Measurements from ENCODE around the gene MANEAL.

The MANEAL gene

DNA sequence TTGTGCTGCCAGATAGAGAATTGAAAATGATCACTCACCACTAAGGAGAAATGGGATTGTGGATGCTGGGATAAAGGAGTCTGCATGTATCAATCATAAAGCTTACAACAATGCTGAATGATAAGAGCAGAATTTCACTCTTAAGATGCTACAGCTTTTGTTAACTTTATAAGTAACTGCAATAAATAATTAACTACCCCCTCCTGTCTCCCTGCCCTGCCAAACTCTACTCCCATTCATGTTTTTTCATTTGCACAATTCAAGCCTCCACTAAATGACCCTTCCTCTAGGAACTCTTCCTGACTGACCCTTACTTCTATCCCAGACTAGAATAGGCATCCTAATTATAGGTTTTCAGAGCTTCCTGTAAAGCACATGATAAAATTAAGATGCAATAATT, 50.9 kb downstream of the MANEAL start:
- no peak for TF ChIP-seq GABPA (IDR thresholded peaks at IDR 0.05; ENCODE audit: low read depth)
- TF ChIP-seq REST (IDR thresholded peaks at IDR 0.05; ENCODE audit: insufficient replicate concordance, low read depth) = no peak
- no peak for TF ChIP-seq POLR2AphosphoS5 (IDR thresholded peaks at IDR 0.05; ENCODE audit: low read depth)
- TF ChIP-seq CTCF (IDR thresholded peaks at IDR 0.05; ENCODE audit: insufficient read depth, low read length) = no peak
- no peak for TF ChIP-seq SPI1 (IDR thresholded peaks at IDR 0.05; ENCODE audit: borderline replicate concordance, low read depth)
- Histone ChIP-seq H3K27ac (replicated peaks) (peak overlapping the region; percentile 86), H3K4me3 (replicated peaks; ENCODE audit: insufficient read depth, low read length) (no peak overlapping the region), H3K27me3 (ENCODE audit: insufficient read depth, poor library complexity, severe bottlenecking) (no peaks in the 10 kb centered on the region)
- DNase-seq (ENCODE audit: low read depth in 1 of 2, low spot score in 1 of 2) = no peak

- no peak for TF ChIP-seq SPI1 (IDR thresholded peaks at IDR 0.05; ENCODE audit: borderline replicate concordance, low read depth)
- no peak for TF ChIP-seq GABPA (IDR thresholded peaks at IDR 0.05; ENCODE audit: low read depth)
- TF ChIP-seq REST (IDR thresholded peaks at IDR 0.05; ENCODE audit: insufficient replicate concordance, low read depth) = no peak
- no peak for TF ChIP-seq POLR2AphosphoS5 (IDR thresholded peaks at IDR 0.05; ENCODE audit: low read depth)
- no peak for TF ChIP-seq CTCF (IDR thresholded peaks at IDR 0.05; ENCODE audit: insufficient read depth, low read length)
- Histone ChIP-seq H3K27me3 (ENCODE audit: insufficient read depth, poor library complexity, severe bottlenecking) (no peaks in the 10 kb centered on the region), H3K4me3 (replicated peaks; ENCODE audit: insufficient read depth, low read length) (no peak overlapping the region), H3K27ac (replicated peaks) (peak overlapping the region; percentile 86)
- DNase-seq (ENCODE audit: low read depth in 1 of 2, low spot score in 1 of 2) = no peak
Measured at GRCh38 chr1:37845049-37845646, 51.5 kb downstream of the MANEAL start.

DNA sequence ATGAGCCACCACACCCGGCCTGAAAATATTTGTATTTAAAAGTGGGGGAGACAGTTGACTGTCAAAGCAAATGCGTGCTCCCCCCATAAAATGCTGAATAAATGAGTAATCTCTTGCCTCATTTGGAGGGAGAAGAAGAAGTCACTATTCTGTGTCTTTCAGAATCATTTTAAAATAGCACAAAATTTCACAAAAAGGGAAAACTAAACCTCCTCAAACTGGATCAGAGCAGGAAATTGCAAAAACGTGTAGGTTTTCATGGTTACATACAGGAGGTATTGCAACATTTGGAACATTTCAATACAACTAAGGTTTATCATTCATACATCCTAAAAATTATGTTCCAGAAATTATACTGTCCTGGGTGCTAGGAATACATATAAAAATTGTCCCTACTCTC, 52.1 kb downstream of the MANEAL start:
- Histone ChIP-seq H3K4me3 (replicated peaks; ENCODE audit: insufficient read depth, low read length) (no peak overlapping the region), H3K27me3 (ENCODE audit: insufficient read depth, poor library complexity, severe bottlenecking) (no peaks in the 10 kb centered on the region), H3K27ac (replicated peaks) (peak overlapping the region; percentile 86)
- TF ChIP-seq SPI1 (IDR thresholded peaks at IDR 0.05; ENCODE audit: borderline replicate concordance, low read depth) = peak; percentile 34; the same call in 1 of the 2 replicates
- no peak for TF ChIP-seq CTCF (IDR thresholded peaks at IDR 0.05; ENCODE audit: insufficient read depth, low read length)
- no peak for TF ChIP-seq REST (IDR thresholded peaks at IDR 0.05; ENCODE audit: insufficient replicate concordance, low read depth)
- peak; percentile 26; the same call in 1 of the 2 replicates for TF ChIP-seq GABPA (IDR thresholded peaks at IDR 0.05; ENCODE audit: low read depth)
- peak; percentile 29 to 62 for DNase-seq (ENCODE audit: low read depth in 1 of 2, low spot score in 1 of 2)
